ENCODE measurements around the gene MACROD2.
"Not testable (repeated sequence)": the region's sequence is repeated elsewhere in the genome, so short reads cannot be mapped to it uniquely, and the experiment has no call there.

Gene MACROD2

DNA sequence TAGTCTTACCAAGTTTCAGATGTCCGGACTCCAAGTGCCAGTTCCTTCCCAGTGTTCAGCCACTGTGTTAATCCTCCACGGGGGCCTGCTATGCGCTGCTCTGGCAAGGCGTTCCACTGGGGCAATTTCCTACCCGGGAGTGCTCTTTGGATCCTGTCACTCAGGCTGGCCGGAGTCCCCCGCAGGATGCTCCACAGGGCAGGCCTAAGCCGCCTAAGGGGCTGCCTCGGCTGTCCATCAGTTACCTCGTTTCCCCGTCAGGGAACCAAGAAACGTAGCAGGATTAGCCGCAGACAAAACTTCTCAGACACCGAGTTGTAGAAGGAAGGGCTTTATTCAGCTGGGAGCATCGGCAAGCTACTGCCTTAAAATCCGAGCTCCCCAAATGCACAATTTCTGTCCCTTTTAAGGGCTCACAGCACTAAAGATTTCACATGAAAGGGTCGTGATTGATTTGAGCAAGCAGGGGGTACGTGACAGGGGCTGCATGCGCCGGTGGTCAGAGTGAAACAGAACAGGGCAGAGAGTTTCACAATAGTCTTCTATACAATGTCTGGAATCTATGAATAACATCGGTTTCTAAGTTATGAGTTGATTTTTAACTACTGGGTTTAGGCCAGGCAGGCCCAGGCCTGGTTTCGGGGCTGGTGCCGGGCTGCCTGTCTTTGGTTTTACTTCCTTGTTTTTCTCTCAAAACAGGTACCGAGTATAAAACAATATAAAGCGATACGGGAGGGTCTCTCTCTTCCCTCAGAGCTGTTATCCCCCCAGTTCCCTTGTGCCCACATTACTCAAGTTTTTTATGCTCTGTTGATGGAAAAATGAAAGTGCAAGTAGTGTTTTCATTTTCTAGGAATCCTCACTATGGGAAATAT, 1990.4 kb downstream of the MACROD2 start:
- not testable (repeated sequence) for DNase-seq

DNA sequence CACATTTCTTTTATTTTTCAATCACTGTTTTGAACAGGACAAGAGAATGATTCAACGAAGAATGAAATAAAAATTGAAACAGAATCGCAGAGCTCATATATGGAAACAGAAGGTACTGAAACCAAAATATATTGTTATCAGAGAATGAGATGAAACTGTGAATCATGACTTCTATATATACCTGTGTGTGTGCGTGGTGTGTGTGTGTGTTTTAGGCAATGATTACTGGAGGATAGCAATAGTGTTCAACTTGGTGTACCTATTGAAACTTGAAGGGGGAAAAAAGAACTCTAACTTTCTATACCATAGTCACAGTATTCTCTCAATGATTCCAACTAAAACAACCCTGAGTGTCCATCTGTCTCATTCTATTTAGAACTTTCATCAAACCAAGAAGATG, 1991.4 kb downstream of the MACROD2 start:
- DNase-seq: no peak

DNA sequence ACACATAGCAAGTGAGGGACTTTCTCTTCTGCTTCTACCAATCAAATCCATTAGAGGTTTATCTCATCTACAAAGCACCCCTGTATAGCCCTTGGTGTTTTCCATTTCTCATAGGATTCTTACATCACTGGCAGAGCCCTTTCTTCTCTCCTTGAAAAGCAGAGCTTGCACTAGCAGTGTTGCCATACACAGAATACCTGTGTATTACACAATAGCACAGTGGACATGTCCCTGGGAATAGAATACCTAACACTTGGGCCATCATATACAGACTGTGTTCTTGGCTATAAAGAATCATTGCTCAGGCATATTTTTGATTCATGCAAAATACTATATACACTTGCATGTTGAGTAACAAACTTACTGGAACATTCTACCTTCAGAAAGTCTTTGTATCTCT, 1996.0 kb downstream of the MACROD2 start:
- DNase-seq: no peak

DNA sequence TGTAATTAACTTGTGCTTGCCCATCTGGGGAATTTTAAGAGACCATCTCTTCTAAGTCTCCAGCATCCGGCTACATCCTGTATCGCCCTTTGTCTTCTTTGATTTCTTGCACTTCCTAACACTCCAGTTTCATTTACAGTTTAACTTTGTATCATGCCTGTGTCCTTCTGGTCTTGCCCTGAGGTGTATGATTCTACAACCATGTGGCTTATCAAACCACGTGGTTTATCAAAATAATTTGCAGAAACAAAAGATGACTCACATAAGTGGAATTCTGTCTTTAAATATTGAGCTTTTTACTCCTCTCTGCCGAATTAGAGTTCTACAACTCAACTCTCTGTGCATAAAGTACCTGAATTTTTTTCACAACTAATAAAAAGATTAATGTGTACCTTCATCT, 1997.2 kb downstream of the MACROD2 start:
- no peak for DNase-seq

DNA sequence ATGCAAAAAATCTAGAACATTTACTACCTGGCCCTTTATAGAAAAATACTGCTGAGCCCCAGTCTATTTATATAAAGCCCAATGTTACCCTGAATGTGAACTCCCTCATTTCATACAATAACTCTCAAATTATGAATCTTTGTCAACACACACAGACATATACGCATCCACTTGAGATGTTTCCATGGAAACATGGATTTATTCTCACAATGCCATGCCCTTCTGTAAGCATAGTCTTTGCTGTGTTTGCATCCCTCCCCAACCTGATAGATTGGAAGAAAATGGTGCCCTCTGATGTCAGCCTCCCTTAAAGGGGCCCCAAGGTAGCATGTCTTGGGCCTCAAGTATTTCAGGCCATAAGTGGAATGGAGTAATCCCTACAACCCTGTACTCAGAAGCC, 2004.8 kb downstream of the MACROD2 start:
- no peak for DNase-seq

DNA sequence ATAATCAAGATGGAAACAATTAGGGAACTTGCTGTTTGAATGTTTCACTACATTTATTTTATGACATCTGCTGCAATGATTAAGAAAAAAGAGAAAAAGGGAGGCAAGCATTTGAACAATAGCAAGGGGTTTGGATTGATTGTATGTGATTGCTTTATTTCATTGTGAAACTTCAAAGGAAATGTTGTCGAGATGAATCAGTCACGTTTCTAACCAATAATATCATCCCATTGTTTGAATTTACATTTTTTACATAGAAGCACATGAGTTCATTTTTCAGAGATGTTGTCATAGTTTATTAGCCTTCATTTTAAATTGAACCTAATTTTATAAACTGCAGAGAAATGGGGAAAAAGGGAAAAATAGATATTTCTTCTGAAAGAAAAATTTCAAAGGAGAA, 2006.0 kb downstream of the MACROD2 start:
- no peak for DNase-seq

DNA sequence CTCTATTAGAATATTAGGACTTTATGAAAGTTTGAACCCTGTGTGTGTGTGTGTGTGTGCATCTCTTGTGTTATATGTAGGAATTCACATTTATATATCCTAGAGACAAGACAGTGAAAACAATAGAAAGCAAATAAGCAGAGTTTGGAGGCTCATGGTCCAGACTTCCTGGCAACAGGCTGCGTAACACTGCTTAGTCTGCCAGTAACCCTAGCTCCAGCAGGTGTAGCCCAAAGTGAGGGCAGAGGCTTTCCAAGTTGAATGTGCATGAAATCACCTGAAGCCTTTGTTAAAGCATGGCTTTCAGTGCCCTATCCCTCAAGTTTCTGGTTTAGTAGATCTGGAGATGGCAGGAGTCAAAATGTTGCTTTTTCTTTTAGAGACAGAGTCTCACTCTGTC, 2008.0 kb downstream of the MACROD2 start:
- DNase-seq: no peak

DNA sequence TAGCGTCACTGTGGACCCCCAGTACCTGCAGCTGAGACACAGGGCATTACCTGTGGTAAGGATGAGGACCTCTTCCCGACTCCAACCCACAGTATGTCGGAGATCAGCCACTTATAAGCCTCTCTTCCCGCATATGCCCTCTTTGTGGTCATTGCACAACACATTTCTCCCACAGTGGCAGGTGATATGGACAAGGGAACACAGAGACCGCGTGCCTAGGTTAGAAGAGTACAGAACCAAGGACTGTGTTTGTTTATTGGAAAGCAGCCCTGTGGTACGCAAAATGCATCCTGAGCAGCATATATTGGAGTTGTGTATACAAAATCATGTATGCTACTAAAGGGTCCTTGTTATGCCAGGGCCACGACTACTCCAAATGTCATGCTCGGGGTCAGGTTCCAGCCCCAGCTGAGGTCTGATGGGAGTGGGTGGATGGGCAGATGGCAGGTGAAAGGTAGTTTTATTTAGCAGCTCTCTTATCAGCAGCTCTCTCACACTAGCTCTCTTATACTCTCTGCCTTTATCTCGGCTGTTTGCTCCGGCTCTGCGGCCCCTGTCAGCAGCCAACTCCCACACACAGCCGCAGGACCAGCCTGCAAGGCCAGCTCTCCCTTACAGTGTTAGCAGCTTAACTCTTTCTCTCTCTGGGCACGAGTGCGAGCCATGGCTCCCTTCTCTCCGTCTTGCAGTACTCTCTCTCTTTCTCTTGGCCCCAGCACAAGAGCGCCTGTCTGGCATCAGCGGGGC, 2009.0 kb downstream of the MACROD2 start:
- DNase-seq: no peak

DNA sequence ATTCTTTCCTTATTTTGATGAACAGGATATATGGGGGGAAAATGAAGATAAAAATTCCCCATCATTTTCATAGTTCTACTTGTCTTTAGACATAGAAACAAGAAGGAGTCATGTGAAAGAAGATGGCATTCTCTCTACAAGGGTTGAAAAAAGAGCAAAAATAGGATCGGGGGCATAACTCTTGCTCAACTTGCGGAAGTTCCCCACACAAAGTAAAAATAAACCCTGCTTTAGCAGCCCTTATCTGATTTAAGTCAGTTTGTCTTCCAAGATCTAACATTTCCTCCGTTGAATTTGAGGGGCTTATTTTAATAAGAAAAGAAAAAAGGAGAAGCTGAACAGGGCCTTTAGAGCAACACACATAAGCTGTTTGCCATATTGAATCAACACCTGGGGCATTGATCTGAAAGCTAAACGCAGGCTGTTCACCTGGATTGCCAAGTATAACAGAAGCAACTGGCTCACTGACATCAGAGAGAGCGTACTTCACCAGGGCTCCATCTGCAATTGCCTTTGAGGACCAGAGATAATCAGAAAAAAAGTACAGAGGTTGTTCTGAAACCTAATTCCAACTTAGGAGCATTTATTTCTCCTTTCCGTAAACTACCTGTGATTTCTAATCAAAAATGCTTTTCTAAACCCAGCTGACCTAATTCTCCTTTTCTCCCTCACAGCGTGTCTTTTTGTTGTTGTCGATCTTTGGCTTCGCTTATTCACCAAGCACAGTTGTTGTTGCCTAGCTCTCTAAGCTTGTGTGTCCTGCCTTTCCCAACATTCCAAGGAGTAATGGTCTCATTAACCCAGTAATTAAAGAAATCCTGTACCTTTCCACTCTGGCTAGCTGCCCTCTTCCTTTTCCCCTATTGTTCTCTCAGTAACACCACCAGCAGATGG, 2010.0 kb downstream of the MACROD2 start:
- DNase-seq: no peak

DNA sequence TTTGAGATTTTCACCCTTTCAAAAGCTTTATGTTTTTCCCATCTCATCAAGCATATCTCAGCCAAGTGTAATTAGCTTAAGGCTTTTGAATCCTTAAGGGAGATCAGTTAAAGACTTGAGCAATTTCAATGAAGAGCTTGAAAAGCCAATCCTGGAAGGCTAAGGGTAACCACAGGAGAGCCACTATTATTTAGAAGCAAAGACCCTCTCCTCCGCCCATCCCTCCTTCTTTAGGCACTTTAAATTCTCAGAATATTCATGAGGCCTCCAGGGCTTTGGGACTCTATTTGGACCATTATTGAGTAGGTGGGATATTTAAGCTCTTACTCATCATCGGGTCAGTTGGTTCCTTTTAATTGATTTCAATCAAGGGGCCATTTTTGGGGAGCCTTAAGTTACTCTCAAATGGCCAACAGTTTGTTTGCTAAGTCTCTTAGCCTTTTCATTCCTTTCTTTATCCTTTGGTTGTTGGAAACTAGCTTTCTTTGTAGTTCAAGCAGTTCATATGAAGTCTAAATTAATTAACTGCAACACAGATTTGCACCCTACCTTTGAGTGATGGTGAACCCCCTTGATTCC, 2010.7 kb downstream of the MACROD2 start:
- DNase-seq: no peak

DNA sequence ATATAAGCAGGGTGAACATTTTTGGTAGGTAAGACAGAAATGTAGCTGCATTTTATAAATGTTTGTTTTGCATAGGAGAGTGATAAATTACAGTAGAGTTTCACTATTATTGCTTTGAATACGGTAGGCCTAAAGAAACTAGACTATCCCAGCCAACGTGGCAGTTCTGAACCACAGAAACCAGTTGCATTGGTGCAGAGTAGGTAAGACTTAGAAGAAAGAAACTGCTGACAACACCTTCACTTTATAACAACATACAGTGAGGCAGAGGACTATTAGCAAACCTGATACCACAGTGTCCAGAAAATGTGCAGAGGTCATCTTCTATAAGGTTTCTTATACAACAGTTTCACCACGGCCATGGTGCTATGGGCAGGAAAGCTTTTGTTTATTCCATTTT, 2011.8 kb downstream of the MACROD2 start:
- no peak for DNase-seq

DNA sequence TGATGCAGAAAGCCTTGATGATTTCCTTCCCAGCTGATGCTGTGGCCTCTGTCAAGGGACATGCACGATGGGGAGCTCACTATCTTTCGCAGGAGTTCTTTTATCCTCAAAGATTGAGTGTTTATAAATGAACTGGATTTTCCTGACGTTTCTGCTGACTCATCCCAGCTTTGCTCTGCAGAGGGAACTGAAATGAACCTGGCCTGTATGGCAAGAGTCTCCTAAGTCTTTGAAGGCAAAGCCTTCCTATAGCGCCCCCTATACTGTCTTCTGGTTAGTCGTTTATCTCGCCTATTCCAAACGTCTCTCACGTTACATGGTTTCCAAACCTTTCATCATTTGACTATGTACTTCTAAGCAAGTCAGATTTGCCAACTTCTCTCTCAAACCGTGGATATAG, 2012.6 kb downstream of the MACROD2 start:
- DNase-seq: no peak

DNA sequence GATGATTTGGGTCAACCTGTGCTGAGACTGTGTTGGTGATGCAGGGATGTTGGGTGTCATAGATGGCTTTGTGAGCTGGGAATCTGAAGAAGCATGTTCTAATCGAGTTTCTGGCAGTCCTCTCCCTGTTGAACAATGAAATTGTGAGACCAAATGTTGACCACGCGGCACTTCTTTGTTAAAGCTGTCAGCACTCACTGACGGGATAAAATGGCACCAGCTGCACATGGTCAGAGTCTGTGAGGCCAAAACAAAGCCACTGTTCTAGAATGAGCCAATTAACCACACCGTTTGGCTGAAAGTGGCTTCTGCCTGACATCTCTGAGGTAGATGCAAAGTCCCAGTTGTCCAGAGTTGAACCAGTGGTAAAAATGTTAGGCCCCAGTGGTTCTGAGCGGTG, 2015.7 kb downstream of the MACROD2 start:
- no peak for DNase-seq

DNA sequence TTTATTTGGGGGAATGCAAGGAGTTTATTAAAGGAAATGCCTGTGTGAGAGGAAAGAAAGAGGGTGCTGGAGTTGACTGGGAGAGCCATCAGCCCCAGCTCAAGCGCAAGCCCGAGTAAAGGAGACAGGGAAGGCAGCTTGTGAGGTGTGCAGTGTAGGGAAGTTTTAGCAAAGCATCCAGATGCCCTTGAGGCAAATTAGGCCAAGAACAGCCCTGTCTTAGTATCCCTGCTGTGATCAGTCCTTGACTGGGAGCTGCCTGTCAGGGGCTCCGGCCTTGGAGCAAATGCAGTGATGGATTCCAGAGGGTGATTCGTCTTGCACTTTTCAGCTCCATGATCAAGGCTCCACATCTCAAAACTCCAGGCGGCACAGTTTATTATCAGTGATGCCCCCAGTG, 2016.2 kb downstream of the MACROD2 start:
- DNase-seq: no peak

DNA sequence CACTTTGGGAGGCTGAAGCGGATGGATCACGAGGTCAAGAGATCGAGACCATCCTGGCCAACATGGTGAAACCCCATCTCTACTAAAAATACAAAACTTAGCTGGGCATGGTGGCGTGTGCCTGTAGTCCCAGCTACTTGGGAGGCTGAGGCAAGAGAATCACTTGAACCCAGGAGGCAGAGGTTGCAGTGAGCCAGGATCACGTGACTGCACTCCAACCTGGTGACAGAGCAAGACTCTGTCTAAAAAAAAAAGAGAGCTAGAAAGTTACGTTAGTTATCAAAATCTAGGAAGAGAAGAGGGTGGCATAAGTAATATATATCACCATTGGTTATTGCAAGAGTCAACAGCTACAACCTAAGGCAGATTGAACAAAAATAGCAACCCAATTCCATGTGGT, 2017.6 kb downstream of the MACROD2 start:
- DNase-seq: not testable (repeated sequence)

DNA sequence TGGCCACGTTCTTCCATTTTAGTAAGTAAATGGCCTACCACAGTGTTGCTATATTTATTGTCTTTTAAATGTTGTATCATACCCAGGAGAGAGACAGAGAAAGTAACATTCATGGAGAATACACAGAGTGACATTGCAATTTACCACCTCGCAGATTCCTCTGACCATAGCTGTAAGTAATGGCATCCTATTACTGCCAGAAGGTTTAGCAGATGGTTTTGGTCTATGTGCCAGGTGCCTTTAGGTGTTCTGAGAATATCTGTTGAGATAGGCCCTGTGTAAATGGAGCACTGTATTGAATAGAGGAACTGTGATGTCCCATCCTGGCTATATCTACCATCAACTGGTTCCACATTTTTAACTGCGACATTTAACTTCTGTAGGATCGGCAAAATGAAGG, 2018.3 kb downstream of the MACROD2 start:
- no peak for DNase-seq

DNA sequence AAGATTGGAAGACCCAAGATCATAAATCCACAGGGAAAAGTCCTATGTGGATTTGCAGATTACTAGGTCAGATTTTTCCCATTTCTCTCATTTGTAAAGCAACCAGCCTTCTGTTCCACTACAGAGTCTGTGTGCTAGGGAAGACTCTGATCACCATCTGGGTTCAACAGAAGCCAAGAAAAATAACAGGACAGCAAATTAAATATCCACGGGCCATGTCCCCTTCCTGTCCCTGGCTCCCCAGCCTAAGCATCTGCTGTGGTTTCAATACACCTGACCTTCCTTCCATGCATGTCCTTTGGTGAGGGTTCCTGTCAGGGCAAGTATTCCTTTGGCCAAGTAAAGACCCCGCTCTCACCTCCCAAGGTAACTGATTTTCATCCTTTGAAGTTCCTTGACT, 2019.1 kb downstream of the MACROD2 start:
- DNase-seq: no peak

DNA sequence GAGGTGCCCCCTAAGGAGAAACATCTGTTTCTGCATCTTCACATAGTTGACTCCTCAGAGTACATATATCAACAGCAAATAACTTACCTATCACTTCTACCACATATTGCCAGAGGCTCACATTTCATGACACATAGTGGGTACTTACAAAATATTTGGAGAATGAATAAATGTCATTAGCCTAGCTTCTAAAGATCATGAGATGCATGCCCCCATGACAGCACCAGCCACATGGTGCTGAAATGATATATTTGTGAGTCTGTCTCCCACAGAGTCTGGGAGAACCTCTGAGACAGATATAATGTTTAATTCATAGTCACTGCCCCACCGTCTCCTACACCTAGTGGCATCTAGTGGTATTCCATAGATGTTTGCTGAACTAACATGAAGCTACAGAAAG, 2022.3 kb downstream of the MACROD2 start:
- DNase-seq: no peak

DNA sequence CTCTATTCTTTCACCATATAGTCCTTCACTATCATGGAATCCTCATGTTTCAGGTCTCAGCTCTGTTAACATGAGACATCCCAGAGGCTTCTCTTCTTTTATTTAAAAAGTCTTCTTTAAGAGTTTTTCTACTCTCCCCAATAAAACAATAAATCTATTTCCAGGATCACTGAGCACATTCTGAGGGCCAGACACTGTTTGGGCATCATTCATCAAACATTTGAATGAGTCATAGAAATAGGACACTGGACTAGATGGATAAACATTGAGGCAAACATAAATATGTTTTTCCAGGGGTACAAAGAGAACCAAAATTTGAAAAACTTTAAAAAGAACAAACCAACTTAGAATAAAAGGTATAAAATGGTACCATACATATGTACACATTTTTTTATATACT, 2023.6 kb downstream of the MACROD2 start:
- no peak for DNase-seq

DNA sequence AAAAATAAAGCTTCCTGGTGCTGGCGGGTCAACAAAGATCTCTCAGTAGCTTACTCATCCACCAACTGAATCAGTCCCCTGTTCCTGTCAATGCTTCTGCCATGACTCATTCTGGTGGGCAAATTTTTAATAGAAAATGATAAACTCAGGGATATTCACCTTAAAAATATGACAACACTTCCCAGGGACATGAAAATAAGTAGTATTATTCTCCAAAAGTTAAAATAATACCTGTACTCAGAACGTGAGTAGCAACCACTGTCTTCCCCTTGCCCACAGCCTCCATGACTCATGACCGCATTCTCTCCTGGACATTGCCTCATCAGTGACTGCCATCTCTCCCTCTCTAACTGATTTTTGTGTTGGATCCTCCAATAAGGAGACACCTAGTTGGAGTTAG, 2025.7 kb downstream of the MACROD2 start:
- DNase-seq: no peak

DNA sequence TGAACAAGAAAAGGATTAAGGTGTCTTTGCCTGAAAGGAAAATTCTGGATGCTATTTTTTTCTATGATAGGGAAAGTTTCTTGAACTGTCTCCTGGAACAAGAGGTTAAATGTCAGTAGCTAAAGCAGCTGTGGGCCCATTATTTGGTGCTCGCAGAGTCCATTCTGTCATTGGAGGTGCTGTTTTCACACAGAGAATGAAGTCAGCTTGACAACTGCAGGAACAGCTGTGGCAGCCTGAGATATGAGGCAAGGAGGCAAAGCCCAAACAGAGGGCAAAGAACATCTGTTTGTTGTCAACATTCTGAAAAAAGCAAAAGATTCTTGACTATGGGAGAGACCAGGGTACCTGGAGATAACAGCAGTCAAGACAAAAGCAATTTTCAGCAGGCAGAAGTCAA, 2029.8 kb downstream of the MACROD2 start:
- DNase-seq: no peak

DNA sequence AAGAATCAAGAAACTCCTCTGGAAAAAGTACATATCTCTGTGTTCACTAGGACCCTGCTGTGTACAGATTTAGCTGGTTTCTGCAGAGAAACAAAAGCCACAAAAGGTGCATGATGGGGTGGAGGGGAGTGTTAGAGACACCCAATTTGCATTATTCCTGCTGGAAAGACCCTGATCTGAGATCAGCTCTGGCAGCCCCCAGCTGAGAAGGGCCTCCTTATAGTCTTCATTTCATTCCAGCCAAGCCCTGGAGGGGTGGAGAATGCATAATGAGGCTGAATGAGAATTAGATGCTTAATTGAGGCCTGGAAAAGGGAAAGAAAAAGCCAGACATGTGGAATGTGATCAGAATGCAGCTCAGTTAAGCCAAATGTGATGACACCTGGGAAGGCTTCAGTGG, 2032.4 kb downstream of the MACROD2 start:
- DNase-seq: no peak

DNA sequence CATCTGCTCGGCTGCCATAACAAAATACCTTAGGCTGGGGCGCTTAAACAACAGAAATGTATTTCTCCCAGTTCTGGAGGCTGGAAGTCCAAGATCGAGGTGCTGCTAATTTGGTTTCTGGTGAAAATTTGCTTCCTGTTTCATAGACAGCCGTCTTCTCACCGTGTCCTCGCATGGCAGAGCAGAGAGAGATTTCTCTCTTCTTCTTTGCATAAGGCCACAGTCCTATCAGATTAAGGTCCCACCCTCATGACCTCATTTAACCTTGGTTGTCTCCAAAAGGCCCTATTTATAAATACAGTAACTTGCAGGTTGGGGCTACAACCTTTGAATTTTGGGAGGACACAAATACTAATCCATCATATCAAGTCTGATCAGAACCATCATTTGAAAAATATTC, 2033.6 kb downstream of the MACROD2 start:
- DNase-seq: no peak
